Osteoblast (primary cell): ENCODE measurements around the gene NUBPL. TPM values are rescaled to one million over a fixed set of nuclear protein-coding genes. Genes with fewer than 3 reads are reported as not detected.

Experiments
- DNase-seq: peaks from one replicate; pipeline ENCODE4 v3.0.0; 2011; ENCODE audit warnings: low spot score, mixed read lengths; ENCODE audit not compliant: insufficient read length; ENCODE audit errors: missing footprints
- H2AFZ ChIP-seq: 2 replicates; pipeline ENCODE4 v1.6.0; 2011; ENCODE audit warnings: mild to moderate bottlenecking, low read length
- H3K27ac ChIP-seq: 2 replicates; pipeline ENCODE4 v1.5.1; 2011; ENCODE audit warnings: mild to moderate bottlenecking, low read depth, low read length, moderate library complexity
- H3K27me3 ChIP-seq: 2 replicates; pipeline ENCODE4 v1.6.0; 2012; ENCODE audit warnings: mild to moderate bottlenecking, control low read depth, inconsistent platforms, low read length, moderate library complexity; ENCODE audit not compliant: insufficient read depth
- H3K36me3 ChIP-seq: 2 replicates; pipeline ENCODE4 v1.5.1; 2011; ENCODE audit warnings: mild to moderate bottlenecking, low read length, control low read depth, moderate library complexity; ENCODE audit not compliant: insufficient read depth
- H3K4me1 ChIP-seq: 2 replicates; pipeline ENCODE4 v1.5.1; 2011; ENCODE audit warnings: mild to moderate bottlenecking, low read length, control low read depth, moderate library complexity; ENCODE audit not compliant: insufficient read depth
- H3K4me2 ChIP-seq: 2 replicates; pipeline ENCODE4 v1.6.0; 2011; ENCODE audit warnings: mild to moderate bottlenecking, low read length; ENCODE audit not compliant: insufficient read depth
- H3K4me3 ChIP-seq: fragments of 200-600 bp; sonication (generic); 3 replicates; pipeline ENCODE4 v1.5.1; 2012; ENCODE audit warnings: mild to moderate bottlenecking, low read length, inconsistent platforms; ENCODE audit not compliant: insufficient read depth
- H3K79me2 ChIP-seq: 2 replicates; pipeline ENCODE4 v1.6.0; 2012; ENCODE audit warnings: mild to moderate bottlenecking, low read length, control low read depth, inconsistent platforms; ENCODE audit not compliant: insufficient read depth
- H3K9me3 ChIP-seq: 2 replicates; pipeline ENCODE4 v1.5.1; 2011; ENCODE audit warnings: low read depth, low read length, control low read depth
- H4K20me1 ChIP-seq: 2 replicates; pipeline ENCODE4 v1.6.0; 2012; ENCODE audit warnings: mild to moderate bottlenecking, low read length, control low read depth; ENCODE audit not compliant: insufficient read depth
- CTCF ChIP-seq: IDR thresholded peaks from 2 replicates; pipeline ENCODE4 v1.5.1; 2011; ENCODE audit warnings: mild to moderate bottlenecking, low read depth, low read length, moderate library complexity; ENCODE audit errors: extremely low read depth
- total RNA-seq: library from RNA; depleted of rRNA; stranded (reverse); fragments of >200 nt; gene quantifications from 2 replicates; pipeline ENCODE4 v1.2.3, GENCODE V29; 2012

NUBPL gene
- total RNA-seq, 1 donor, result 11.6 TPM

- Histone ChIP-seq H2AFZ (no peak overlapping the region), H3K27me3 (no peaks in the 10 kb centered on the region), H3K9me3 (no peaks in the 10 kb centered on the region), H3K4me3 (no peak overlapping the region), H3K4me2 (no peak overlapping the region), H3K36me3 (no peaks in the 10 kb centered on the region), H3K4me1 (peaks cover 5% of the 10 kb centered on the region), H4K20me1 (no peaks in the 10 kb centered on the region), H3K79me2 (no peaks in the 10 kb centered on the region), H3K27ac (no peak overlapping the region)
- DNase-seq, result no peak
- TF ChIP-seq CTCF, result no peak
Measured at GRCh38 chr14:31894351-31894750, 333.1 kb downstream of the NUBPL start.

- Histone ChIP-seq H2AFZ (no peak overlapping the region), H3K4me1 (peaks cover 5% of the 10 kb centered on the region), H3K27ac (no peak overlapping the region), H3K4me2 (no peak overlapping the region), H4K20me1 (no peaks in the 10 kb centered on the region), H3K36me3 (no peaks in the 10 kb centered on the region), H3K4me3 (no peak overlapping the region), H3K9me3 (no peaks in the 10 kb centered on the region), H3K27me3 (no peaks in the 10 kb centered on the region), H3K79me2 (no peaks in the 10 kb centered on the region)
- DNase-seq, result no peak
- no peak for TF ChIP-seq CTCF
Measured at GRCh38 chr14:31895206-31895605, 334.0 kb downstream of the NUBPL start.

GRCh38 chr14:31895646-31896045, 334.4 kb downstream of the NUBPL start:
- Histone ChIP-seq H4K20me1 (no peaks in the 10 kb centered on the region), H3K4me2 (no peak overlapping the region), H3K4me3 (no peak overlapping the region), H3K27me3 (no peaks in the 10 kb centered on the region), H3K36me3 (no peaks in the 10 kb centered on the region), H3K79me2 (no peaks in the 10 kb centered on the region), H3K27ac (no peak overlapping the region), H2AFZ (no peak overlapping the region), H3K4me1 (peaks cover 5% of the 10 kb centered on the region), H3K9me3 (no peaks in the 10 kb centered on the region)
- TF ChIP-seq CTCF, result no peak
- no peak for DNase-seq

GRCh38 chr14:31897581-31898186, 336.5 kb downstream of the NUBPL start:
- Histone ChIP-seq H3K4me1 (peaks cover 5% of the 10 kb centered on the region), H3K4me2 (no peak overlapping the region), H4K20me1 (no peaks in the 10 kb centered on the region), H2AFZ (peak overlapping the region; percentile 44), H3K27ac (no peak overlapping the region), H3K4me3 (no peak overlapping the region), H3K36me3 (no peaks in the 10 kb centered on the region), H3K9me3 (no peaks in the 10 kb centered on the region), H3K27me3 (no peaks in the 10 kb centered on the region), H3K79me2 (no peaks in the 10 kb centered on the region)
- no peak for DNase-seq
- no peak for TF ChIP-seq CTCF
